NCI-H345 treated with DMSO at 0.1 percent for 48 hours (cell line): ENCODE results near the gene SEPTIN14.
A peak's percentile ranks its signal among the peaks of the same experiment; 100 is the strongest.
"Not testable (repeated sequence)": the region's sequence is repeated elsewhere in the genome, so short reads cannot be mapped to it uniquely, and the experiment has no call there.

ENCODE experiments used
- DNase-seq: peaks from one replicate; lab custom pipeline; 2025; ENCODE audit not compliant: unreplicated experiment; lab: John Stamatoyannopoulos, UW

The SEPTIN14 gene

GRCh38 chr7:55862652-55863051 is at the start of gene SEPTIN14:
SEPTIN14 (minus strand) TSS chr7:55862752; CDS start chr7:55861996, 756 bp downstream.
- not testable (repeated sequence) for DNase-seq

DNA sequence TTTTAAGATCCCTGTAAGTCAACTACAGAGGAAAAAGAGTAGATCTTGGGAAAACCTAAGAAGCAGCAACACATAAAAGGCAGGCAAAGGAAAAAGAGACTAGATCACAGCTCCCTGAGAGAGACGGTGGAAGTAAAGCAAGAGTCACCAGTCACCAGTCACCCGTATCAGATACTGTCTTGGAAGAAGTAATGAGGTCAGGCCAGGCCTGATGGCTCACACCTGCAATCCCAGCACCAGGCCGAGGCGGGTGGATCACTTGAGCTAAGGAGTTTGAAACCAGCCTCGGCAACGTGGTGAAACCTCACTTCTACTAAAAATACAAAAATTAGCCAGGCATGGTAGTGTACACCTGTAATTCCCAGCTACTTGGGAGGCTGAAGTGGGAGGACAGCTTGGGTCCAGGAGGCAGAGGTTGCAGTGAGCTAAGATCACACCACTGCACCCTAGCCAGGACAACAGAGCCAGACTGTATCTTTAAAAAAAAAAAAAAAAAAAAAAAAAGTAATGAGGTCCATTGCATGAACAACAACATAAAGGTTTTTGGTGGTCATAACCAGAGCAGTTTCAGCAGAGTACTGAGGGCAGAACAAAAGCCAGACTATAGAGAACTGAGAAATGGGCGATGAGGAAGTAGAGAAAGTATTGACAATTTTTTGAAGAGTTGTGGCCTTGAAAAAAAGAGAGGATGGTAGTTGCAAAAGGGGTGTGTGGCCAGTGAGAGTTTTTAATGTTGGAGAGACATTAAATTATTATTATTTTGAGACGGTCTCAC is 41.6 kb upstream of the SEPTIN14 start:
- DNase-seq: no peak

DNA sequence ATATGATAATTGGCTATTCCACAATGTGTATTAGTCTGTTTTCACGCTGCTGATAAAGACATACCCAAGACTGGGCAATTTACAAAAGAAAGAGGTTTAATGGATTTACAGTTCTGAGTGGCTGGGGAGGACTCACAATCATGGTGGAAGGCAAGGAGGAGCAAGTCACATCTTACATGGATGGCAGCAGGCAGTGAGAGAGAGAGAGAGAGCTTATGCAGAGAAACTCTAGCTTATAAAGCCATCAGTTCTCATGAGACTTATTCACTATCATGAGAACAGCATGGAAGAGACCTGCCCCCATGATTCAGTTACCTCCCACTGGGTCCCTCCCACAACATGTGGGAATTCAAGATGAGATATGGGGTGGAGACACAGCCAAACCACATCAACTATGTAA is 38.5 kb upstream of the SEPTIN14 start:
- not testable (repeated sequence) for DNase-seq

- no peak for DNase-seq
These were observed 35.7 kb upstream of the SEPTIN14 start for GRCh38 chr7:55898287-55898686.

DNA sequence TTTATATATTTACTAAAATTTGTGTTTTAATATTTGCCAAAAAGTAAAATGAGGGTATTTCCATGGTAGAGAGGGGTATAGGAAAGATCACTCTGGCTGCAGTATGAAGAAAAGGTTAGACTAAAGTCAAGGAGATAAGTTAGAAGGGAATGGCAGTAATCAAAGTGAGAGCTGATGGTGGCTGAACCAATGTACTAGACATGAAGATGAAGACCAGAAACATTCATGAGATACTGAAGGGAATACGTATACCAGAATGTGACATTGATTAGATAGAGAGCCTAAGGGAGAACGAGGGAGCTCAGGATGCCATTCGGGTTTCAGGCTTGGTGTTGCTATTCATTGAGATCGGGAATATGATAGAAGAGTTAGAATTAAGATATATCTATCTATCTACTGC is 32.5 kb upstream of the SEPTIN14 start:
- DNase-seq: no peak

DNA sequence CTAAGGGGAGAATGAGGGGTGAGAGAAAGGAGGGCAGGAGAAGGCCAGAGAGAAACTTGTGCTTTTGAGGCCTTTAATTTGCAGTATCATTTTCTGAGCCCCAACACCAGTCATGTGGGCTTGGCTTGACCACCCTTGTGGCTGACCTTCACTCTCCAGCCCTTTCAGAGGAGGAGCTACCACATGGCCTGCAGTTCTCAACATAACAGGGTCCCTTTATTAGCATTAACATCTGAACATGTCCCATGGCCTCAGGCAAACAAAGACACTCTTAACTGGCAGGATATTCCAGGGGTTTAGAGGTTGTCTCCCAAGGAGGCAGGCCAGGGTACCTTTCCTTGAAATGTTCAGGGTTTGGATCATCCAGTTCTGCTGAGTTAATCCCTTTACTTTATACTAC is 31.4 kb upstream of the SEPTIN14 start:
- DNase-seq: no peak

DNA sequence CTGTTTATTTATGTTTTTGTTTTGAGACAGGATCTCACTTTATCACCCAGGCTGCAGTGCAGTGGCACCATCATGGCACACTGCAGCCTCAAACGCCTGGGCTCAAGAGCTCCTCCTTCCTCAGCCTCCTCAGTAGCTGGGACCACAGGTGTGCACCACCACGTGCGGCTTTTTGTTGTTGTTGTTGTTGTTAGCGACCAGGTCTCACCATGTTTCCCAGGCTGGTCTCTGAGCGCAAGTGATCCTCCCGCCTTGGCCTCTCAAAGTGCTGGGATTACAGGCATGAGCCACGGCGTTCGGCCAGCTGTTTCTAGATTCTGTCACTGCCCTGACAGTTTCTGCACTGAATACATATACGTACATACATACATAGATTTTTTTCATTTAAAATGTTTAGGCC is 25.8 kb upstream of the SEPTIN14 start:
- DNase-seq: not testable (repeated sequence)

- peak; percentile 21 for DNase-seq
These were observed 25.3 kb upstream of the SEPTIN14 start for GRCh38 chr7:55887821-55888247.

DNA sequence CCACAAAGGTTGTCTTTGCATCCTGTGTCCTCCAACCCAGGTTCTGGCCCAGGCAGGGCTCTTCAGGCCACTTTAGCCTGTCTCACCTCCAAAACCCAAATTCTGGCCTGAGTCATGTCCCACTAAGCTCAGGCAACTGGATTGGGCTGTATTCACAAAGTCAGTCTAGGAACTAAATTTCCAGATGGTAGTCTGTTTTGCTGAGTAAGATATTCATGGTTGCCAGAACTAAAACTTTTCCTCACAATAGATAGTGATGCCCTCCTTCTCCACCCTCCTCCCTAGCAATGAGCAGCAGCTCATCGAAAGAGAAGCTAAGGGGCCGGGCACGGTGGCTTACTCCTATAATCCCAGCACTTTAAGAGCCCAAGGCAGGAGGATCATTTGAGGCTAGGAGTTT is 21.8 kb upstream of the SEPTIN14 start:
- no peak for DNase-seq

DNA sequence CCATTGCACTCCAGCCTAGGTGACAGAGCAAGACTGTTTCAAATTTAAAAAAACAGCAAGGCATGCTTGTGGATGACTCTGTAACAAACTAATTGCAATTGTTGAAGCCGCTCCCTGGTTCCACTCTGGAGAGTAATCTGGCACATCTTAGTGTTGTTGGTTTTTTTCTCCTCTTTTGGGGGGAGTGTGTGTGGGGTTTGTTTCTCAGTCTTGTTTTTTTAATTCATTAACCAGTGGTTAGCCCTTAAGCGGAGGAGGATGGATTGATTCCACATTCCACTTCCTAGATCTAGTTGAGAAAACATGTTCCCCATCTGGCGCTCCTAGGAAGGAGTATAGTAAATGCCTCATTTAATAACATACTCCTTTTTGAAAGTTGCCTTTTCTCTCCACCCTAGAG is 16.1 kb upstream of the SEPTIN14 start:
- DNase-seq: no peak

GRCh38 chr7:55877308-55877707 is 14.8 kb upstream of the SEPTIN14 start:
- DNase-seq: no peak

DNA sequence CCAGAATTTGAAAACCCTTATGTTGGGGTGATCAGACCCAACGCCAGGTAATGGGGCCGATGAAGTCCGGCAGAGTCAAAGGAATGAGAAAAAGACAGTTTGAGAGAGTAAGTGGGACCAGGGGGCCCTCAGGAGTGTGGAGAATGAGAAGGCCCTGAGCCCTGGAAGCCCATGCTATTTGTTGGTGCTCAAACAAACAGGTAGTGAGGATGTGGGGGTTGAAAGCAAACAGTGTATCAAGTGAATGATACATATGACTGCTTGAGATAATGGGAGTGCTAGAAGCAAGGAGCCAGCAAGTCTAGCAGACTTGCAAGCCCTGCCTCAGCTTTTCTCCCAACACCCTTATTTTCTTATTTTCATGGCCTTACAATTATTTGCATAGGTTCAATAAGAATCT is 11.2 kb upstream of the SEPTIN14 start:
- DNase-seq: no peak

GRCh38 chr7:55871932-55872485 is 9.5 kb upstream of the SEPTIN14 start:
- DNase-seq: no peak

DNA sequence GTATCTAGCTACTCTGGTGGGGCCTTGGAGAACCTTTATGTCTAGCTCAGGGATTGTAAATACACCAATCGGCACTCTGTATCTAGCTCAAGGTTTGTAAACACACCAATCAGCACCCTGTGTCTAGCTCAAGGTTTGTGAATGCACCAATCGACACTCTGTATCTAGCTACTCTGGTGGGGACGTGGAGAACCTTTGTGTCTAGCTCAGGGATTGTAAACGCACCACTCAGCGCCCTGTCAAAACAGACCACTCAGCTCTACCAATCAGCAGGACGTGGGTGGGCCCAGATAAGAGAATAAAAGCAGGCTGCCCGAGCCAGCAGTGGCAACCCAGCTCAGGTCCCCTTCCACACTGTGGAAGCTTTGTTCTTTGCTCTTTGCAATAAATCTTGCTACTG is 6.4 kb upstream of the SEPTIN14 start:
- DNase-seq: not testable (repeated sequence)

DNA sequence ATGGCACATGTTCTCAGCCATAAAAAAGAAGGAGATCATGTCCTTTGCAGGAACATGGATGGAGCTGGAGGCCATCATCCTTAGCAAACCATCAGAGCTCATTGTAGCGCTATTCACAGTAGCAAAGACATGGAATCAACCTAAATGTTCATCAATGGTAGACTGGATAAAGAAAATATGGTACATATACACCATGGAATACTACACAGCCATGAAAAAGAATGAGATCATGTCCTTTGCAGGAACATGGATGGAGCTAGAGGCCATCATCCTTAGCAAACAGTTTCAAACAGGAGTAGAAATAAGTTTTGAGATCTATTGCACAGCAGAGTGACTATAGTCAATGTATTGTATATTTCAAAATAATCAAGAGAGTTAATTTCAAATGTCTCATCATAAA is 17.4 kb downstream of the SEPTIN14 start:
- not testable (repeated sequence) for DNase-seq

DNA sequence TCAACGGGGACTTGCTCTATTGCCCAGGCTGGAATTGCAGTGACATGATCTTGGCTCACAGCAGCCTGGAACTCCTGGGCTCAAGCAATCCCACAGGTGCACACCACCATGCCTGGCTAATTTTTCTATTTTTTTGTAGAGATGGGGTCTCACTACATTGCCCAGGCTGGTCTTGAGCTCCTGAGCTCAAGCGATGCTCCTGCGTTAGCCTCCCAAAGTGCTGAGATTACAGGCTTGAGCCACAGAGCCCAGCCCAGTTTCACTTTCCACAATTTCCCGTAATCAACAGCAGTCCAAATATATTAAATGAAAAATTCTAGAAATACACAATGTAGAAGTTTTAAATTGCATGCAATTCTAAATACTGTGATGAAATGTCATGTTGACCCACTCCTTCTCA is 24.0 kb downstream of the SEPTIN14 start:
- no peak for DNase-seq

DNA sequence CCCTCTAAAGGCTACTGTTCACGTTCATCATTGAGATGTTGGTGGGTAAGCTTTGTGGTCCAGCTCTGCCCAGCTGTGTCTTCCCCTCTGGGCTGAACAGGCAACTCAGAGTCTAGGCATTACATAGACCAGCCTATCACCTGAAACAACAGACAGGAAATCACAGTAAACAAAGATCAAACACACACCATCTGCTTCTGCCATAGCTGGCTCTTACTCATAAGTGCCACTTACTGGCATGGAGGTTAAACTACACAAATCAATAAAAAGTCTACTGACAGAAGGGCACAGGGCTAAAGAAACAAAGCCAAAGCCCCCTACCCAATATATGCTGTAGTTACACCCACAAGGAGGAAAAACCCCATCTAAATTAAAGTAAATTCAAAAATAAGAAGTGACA is 35.0 kb downstream of the SEPTIN14 start:
- no peak for DNase-seq

DNA sequence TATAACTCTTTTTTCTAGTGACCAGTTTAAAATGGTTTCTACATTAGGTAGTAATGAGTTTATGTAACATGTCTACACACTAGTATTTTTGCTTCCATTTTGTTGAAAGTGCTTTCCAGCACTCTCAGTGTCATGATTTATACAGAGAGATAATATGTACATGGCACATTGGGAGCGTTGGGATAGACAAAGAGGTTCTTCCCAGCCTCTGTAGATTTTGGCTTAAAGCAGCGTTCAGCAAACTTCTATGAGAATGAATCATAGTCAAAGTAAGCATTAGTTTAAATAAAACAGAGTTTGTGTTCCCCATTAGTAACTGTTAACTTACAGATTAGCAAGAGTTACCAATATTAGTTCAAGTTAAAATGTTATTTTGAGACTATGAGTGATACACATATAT is 43.9 kb downstream of the SEPTIN14 start:
- no peak for DNase-seq

GRCh38 chr7:55797260-55797659 is 65.3 kb downstream of the SEPTIN14 start:
- not testable (repeated sequence) for DNase-seq

DNA sequence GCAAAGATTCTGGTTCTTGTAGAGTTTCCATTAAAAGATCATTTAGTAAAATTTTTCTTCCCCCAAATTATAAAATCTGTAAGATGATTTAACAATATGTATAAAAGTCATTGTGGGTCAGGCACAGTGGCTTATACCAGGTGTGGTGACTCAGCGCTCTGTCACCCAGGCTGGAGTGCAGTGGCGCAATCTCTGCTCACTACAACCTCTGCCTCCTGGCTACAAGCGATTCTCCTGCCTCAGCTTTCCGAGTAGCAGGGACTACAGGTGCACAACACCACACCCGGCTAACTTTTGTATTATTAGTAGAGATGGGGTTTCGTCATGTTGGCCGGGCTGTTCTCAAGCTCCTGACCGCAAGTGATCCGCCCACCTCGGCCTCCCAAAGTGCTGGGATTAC is 68.0 kb downstream of the SEPTIN14 start:
- DNase-seq: no peak

GRCh38 chr7:55792048-55792447 is 70.5 kb downstream of the SEPTIN14 start:
- DNase-seq: no peak

GRCh38 chr7:55787796-55788195 is 74.8 kb downstream of the SEPTIN14 start:
- no peak for DNase-seq

DNA sequence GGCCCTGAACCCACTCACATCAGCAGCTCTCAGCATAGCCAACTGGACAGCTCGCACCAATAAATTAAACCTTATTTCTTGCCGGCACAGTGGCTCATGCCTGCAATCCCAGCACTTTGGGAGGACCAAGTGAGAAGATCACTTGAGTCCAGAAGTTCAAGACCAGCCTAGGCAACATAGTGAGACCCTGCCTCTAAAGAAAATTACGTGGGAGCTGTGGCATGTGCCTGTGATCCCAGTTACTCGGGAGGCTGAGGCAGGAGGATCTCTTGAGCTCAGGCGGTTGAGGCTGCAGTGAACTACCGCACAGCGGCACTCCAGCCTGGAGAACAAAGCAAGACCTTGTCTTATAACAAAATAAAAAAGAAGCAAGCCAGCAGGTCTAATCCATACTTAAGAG is 75.7 kb downstream of the SEPTIN14 start:
- no peak for DNase-seq
